Measurements from ENCODE around the gene ITPRID2.

The ITPRID2 gene

GRCh38 chr2:181879295-181879694 lies 12.2 kb upstream of the ITPRID2 start:
- DNase-seq (ENCODE audit: low read depth in 1 of 2, low spot score in 1 of 2), result no peak

- no peak for DNase-seq (ENCODE audit: low read depth in 1 of 2, low spot score in 1 of 2)
Measured at GRCh38 chr2:181882246-181883020, 9.1 kb upstream of the ITPRID2 start.

- DNase-seq (ENCODE audit: low read depth in 1 of 2, low spot score in 1 of 2), result no peak
Measured at GRCh38 chr2:181884601-181885000, 6.9 kb upstream of the ITPRID2 start.

- no peak for DNase-seq (ENCODE audit: low read depth in 1 of 2, low spot score in 1 of 2)
Measured at GRCh38 chr2:181885096-181885495, 6.4 kb upstream of the ITPRID2 start.

GRCh38 chr2:181886192-181886591 lies 5.3 kb upstream of the ITPRID2 start:
- no peak for DNase-seq (ENCODE audit: low read depth in 1 of 2, low spot score in 1 of 2)

GRCh38 chr2:181887045-181887444 lies 4.5 kb upstream of the ITPRID2 start:
- DNase-seq (ENCODE audit: low read depth in 1 of 2, low spot score in 1 of 2), result no peak

GRCh38 chr2:181889776-181890175 lies 1.8 kb upstream of the ITPRID2 start:
- no peak for DNase-seq (ENCODE audit: low read depth in 1 of 2, low spot score in 1 of 2)

GRCh38 chr2:181890271-181890670 lies 1.3 kb upstream of the ITPRID2 start:
- DNase-seq (ENCODE audit: low read depth in 1 of 2, low spot score in 1 of 2), result no peak

GRCh38 chr2:181891966-181892798 lies 652 bp downstream of the ITPRID2 start:
- peak; percentile 22 to 40 for DNase-seq (ENCODE audit: low read depth in 1 of 2, low spot score in 1 of 2)

- no peak for DNase-seq (ENCODE audit: low read depth in 1 of 2, low spot score in 1 of 2)
Measured at GRCh38 chr2:181892799-181893435, 1.4 kb downstream of the ITPRID2 start.

- no peak for DNase-seq (ENCODE audit: low read depth in 1 of 2, low spot score in 1 of 2)
Measured at GRCh38 chr2:181894381-181894780, 2.9 kb downstream of the ITPRID2 start.

- no peak for DNase-seq (ENCODE audit: low read depth in 1 of 2, low spot score in 1 of 2)
Measured at GRCh38 chr2:181895818-181896217, 4.3 kb downstream of the ITPRID2 start.

GRCh38 chr2:181896286-181896685 lies 4.8 kb downstream of the ITPRID2 start:
- DNase-seq (ENCODE audit: low read depth in 1 of 2, low spot score in 1 of 2), result no peak

- no peak for DNase-seq (ENCODE audit: low read depth in 1 of 2, low spot score in 1 of 2)
Measured at GRCh38 chr2:181900007-181900651, 8.6 kb downstream of the ITPRID2 start.

- no peak for DNase-seq (ENCODE audit: low read depth in 1 of 2, low spot score in 1 of 2)
Measured at GRCh38 chr2:181902625-181903024, 11.1 kb downstream of the ITPRID2 start.

- DNase-seq (ENCODE audit: low read depth in 1 of 2, low spot score in 1 of 2), result no peak
Measured at GRCh38 chr2:181904022-181904632, 12.6 kb downstream of the ITPRID2 start.

GRCh38 chr2:181907057-181907456 lies 15.5 kb downstream of the ITPRID2 start:
- DNase-seq (ENCODE audit: low read depth in 1 of 2, low spot score in 1 of 2), result no peak

- DNase-seq (ENCODE audit: low read depth in 1 of 2, low spot score in 1 of 2), result no peak
Measured at GRCh38 chr2:181907635-181908034, 16.1 kb downstream of the ITPRID2 start.

GRCh38 chr2:181910028-181910831 lies 18.7 kb downstream of the ITPRID2 start:
- no peak for DNase-seq (ENCODE audit: low read depth in 1 of 2, low spot score in 1 of 2)

GRCh38 chr2:181911830-181912229 lies 20.3 kb downstream of the ITPRID2 start:
- no peak for DNase-seq (ENCODE audit: low read depth in 1 of 2, low spot score in 1 of 2)

All from activated T-helper 1 cell treated with anti-CD3 and anti-CD28 coated beads, Interleukin-2, amount 50 U/mL, for 16 hours (primary cell).